Embryonic facial prominence (tissue), 1 donor: ENCODE results near the gene EVPL.
"Not testable (repeated sequence)": the region's sequence is repeated elsewhere in the genome, so short reads cannot be mapped to it uniquely, and the experiment has no call there.

Experiments used
- DNase-seq: peaks from one replicate; pipeline ENCODE4 v3.0.0-alpha.2; 2016; ENCODE audit errors: extremely low spot score

Gene EVPL

GRCh38 chr17:75996665-75997590 lies 30.2 kb downstream of the EVPL start:
- no peak for DNase-seq

DNA sequence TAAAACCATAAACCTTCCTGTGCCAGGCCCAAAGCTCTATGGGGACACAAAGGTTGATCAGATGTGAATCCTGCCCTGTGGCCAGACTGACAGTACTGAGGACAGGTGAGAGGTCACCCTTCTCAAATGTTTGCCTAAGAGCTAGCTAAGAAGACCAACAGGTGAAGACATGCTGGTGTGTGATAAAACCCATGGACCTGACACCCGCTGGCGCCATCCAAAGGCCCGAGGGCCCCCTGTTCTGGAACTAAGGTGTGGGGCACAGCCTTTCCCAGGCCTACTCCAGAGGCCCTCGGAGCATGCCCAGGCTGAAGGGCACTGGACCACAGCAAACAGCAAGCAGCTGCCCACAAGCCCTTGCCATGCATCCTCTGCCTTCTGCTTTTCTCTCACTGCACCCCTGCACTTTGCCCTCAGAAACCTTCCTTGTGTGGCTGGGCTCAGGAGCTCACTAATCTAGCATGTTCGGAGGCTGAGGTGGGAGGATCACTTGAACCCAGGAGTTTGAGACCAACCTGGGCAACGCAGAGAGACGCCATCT lies 31.7 kb downstream of the EVPL start:
- DNase-seq: no peak

GRCh38 chr17:75994802-75995370 lies 32.2 kb downstream of the EVPL start:
- DNase-seq: no peak

DNA sequence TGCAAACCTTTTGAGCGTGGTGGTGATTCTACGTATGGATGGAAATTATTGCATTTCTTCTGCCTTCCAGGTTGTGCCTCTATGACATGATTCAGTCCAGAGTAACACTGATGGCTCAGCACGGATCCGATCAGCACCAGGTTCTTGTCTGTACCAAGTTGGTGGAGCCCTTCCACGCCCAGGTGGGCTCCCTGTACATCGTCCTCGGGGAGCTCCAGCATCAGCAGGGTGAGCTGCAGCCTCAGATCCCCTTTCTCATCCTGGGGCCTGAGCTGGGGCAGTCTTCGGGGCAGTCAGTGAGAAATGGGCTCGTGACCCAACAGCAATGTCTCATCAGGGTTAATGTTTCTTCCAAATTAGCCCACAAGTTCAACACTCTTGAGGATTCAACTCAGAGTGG lies 35.7 kb downstream of the EVPL start:
- DNase-seq: no peak

- DNase-seq: no peak
Measured at GRCh38 chr17:75987041-75987440, 40.1 kb downstream of the EVPL start.

- DNase-seq: no peak
Measured at GRCh38 chr17:75985986-75986385, 41.1 kb downstream of the EVPL start.

- DNase-seq: no peak
Measured at GRCh38 chr17:75983501-75984181, 43.5 kb downstream of the EVPL start.

GRCh38 chr17:75981019-75981615 lies 46.0 kb downstream of the EVPL start:
- DNase-seq: no peak

DNA sequence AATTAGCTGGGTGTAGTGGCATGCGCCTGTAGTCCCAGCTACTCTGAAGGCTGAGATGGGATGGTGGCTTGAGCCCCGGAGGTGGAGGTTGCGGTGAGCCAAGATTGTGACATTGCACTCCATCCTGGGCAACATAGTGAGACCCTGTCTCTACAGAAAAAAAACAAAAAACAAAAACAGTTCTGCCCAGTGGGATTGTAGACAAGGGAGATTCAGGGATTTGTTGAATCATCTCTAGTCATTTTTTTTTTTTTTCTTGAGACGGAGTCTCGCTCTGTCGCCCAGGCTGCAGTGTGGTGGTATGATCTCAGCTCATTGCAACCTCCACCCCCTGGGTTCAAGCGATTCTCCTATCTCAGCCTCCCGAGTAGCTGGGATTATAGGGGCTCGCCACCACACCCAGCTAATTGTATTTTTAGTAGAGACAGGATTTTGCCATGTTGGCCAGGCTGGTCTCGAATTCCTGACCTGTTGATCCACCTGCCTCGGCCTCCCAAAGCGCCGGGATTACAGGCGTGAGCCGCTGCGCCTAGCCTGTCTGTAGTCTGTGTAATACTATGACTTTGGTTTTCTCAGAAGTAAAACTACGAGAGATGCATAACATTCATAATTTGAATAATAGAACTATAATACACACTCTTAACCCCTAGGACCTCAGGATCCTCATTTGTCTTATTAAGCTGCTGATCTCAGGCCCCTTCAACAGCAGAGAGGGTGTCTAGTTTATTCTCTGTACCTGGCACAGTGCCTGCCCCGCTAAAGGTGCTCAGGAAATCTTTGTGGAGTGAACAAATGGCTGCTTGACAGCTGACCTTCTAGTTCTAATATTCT lies 46.7 kb downstream of the EVPL start:
- DNase-seq: no peak

- DNase-seq: no peak
Measured at GRCh38 chr17:75979705-75980187, 47.4 kb downstream of the EVPL start.

GRCh38 chr17:75978938-75979704 lies 48.0 kb downstream of the EVPL start, which contains the start of the genes ACOX1 and TEN1:
Gene ACOX1, minus strand, starts transcription at chr17:75979166. Its CDS starts 93 bp downstream, at chr17:75979073.
Gene TEN1, plus strand, starts transcription at chr17:75979240. Its CDS starts 6,953 bp downstream, at chr17:75986193.
- peak; percentile 95 for DNase-seq

DNA sequence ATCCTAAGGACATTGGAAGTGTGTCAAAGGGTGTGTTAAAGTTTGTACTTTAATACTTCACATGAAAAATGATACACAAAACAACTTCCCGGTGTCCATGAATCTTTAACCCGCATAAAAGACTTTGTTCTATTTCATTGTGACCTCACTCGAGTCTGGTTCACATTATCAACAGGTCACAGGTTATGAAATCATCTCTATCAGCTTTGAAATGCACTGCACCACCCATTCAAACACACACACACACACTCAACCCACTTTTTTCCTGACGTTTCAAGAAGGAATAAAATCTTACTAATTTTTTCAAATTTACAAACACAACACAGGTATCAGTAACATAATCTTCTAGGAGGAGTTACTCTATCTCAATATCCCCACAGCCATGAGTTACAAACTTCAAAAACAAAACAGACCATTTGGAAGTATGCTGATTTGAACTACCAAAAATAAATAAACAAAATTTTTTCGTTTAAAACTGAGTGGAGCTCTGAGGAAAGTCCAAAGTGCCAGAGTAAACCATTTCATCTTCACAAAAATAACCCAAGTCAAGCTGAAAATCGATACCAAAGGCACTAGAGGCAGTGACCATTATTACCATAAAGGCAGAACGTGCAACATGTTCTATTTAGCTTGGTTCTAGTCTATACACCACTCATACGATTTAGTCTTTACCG lies 50.8 kb downstream of the EVPL start:
- no peak for DNase-seq

GRCh38 chr17:75975757-75976174 lies 51.3 kb downstream of the EVPL start:
- no peak for DNase-seq

DNA sequence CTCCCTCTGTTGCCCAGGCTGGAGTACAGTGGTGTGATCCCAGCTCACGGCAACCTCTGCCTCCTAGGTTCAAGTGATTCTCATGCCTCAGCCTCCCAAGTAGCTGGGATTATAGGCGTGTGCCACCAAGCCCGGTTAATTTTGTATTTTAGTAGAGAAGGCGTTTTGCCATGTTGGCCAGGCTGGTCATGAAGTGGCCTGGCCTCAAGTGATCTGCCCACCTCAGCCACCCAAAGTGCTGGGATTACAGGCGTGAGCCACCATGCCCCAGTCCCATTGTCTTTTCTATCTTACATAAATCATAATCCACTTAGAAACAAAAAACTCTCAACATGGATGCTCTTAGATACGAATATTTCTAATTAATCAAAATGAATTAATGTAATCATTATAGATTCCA lies 51.9 kb downstream of the EVPL start:
- not testable (repeated sequence) for DNase-seq

- DNase-seq: no peak
Measured at GRCh38 chr17:75970626-75971025, 56.5 kb downstream of the EVPL start.

- DNase-seq: no peak
Measured at GRCh38 chr17:75970011-75970523, 57.0 kb downstream of the EVPL start.

DNA sequence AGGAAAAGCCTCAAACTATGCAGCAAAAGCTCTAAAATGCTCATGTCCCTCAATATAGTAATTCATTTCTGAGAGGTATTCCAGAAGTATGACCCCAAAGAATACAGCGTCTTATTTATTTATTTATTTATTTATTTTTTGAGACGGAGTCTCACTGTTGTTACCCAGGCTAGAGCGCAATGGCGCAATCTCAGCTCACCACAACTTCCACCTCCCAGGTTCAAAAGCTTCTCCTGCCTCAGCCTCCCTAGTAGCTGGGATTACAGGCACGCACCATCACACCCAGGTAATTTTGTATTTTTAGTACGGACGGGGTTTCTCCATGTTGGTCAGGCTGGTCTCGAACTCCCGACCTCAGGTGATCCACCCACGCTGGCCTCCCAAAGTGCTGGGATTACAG lies 58.1 kb downstream of the EVPL start:
- not testable (repeated sequence) for DNase-seq

- DNase-seq: no peak
Measured at GRCh38 chr17:75965468-75965867, 61.6 kb downstream of the EVPL start.
